ENCODE measurements around the gene URM1.

The URM1 gene

GRCh38 chr9:128382261-128382660 is 11.1 kb downstream of the URM1 start:
- TF ChIP-seq CTCF (IDR thresholded peaks at IDR 0.05; ENCODE audit: low read length) (no peak), EZH2phosphoT487 (IDR thresholded peaks at IDR 0.05; ENCODE audit: low read length) (no peak), EZH2 (optimal IDR thresholded peaks at IDR 0.05; ENCODE audit: low read depth, low read length) (no peak)
- no peaks in the 10 kb centered on the region for H3K9me2 ChIP-seq (replicated peaks; ENCODE audit: insufficient read depth, low read length)
- H3K36me3 ChIP-seq (replicated peaks; ENCODE audit: insufficient read depth, low read length): no peaks in the 10 kb centered on the region; the same call in 1 of the 2 replicates
- no peak for DNase-seq
- peaks cover 19% of the 10 kb centered on the region for H3K79me2 ChIP-seq (ENCODE audit: low read length)
- H4K20me1 ChIP-seq (ENCODE audit: insufficient read depth, low read length): no peaks in the 10 kb centered on the region
- H3F3A ChIP-seq (ENCODE audit: insufficient read depth, low read length): no peaks in the 10 kb centered on the region
- no peaks in the 10 kb centered on the region for H3K9me3 ChIP-seq (replicated peaks; ENCODE audit: insufficient read depth, low read length)
- no peak overlapping the region for H3K4me3 ChIP-seq (ENCODE audit: low read length)
- H3K9ac ChIP-seq (ENCODE audit: low read length): no peak overlapping the region
- no peaks in the 10 kb centered on the region for H3K27me3 ChIP-seq (replicated peaks; ENCODE audit: insufficient read depth, low read length)
- no peak overlapping the region for H2AFZ ChIP-seq (ENCODE audit: low read length)
- H3K27ac ChIP-seq (ENCODE audit: low read length): no peak overlapping the region
- no peaks in the 10 kb centered on the region for H3K4me1 ChIP-seq (ENCODE audit: low read length)
- no peak overlapping the region for H3K4me2 ChIP-seq (ENCODE audit: low read depth, low read length)

DNA sequence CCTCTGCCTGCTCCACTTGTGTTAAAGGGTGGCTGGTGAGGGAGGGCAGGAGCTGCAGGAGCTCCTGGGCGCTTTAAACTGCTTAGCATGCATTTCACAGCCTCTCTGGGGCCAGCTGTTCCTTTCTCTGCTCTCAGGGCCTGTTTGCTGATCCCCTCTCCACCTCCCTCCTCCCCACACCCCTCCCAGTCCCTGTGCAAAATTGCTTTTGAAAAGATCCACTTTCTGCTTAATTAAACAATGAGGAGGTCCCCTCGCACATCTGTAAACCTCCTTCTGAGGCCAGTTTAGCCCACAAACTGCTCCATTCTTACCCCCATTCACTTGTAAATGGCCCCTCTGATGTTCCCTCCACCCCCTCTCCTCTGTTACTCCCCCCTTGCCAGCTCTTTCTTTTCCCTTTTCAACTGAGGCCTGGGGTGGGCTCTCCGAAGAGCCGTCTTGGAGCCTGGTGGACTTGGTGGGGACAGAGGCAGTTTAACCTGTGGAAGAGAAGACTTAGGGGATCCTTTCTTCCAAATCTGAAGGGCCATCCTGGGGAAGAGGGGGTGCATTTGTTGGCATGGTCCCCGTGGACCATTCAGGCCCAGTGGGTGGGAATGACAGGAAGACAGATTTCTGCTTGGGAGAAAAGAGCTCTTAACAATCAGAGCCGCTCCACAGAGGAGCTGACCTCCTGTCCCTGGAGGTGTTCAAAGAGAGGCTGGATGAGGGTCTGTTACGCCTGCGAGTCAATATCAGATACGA is 12.0 kb downstream of the URM1 start:
- H3K4me3 ChIP-seq (ENCODE audit: low read length): no peak overlapping the region
- no peaks in the 10 kb centered on the region for H3K4me1 ChIP-seq (ENCODE audit: low read length)
- H3K27ac ChIP-seq (ENCODE audit: low read length): no peak overlapping the region
- H3K9me2 ChIP-seq (replicated peaks; ENCODE audit: insufficient read depth, low read length): no peaks in the 10 kb centered on the region
- DNase-seq: no peak
- no peak overlapping the region for H3K9ac ChIP-seq (ENCODE audit: low read length)
- no peaks in the 10 kb centered on the region for H3K9me3 ChIP-seq (replicated peaks; ENCODE audit: insufficient read depth, low read length)
- H3K4me2 ChIP-seq (ENCODE audit: low read depth, low read length): no peak overlapping the region
- H3K27me3 ChIP-seq (replicated peaks; ENCODE audit: insufficient read depth, low read length): no peaks in the 10 kb centered on the region
- no peaks in the 10 kb centered on the region; the same call in 1 of the 2 replicates for H3K36me3 ChIP-seq (replicated peaks; ENCODE audit: insufficient read depth, low read length)
- no peaks in the 10 kb centered on the region for H3F3A ChIP-seq (ENCODE audit: insufficient read depth, low read length)
- peaks cover 16% of the 10 kb centered on the region for H3K79me2 ChIP-seq (ENCODE audit: low read length)
- H4K20me1 ChIP-seq (ENCODE audit: insufficient read depth, low read length): no peaks in the 10 kb centered on the region
- H2AFZ ChIP-seq (ENCODE audit: low read length): no peak overlapping the region
- no peak for TF ChIP-seq EZH2phosphoT487 (IDR thresholded peaks at IDR 0.05; ENCODE audit: low read length)
- no peak for TF ChIP-seq CTCF (IDR thresholded peaks at IDR 0.05; ENCODE audit: low read length)
- no peak for TF ChIP-seq EZH2 (optimal IDR thresholded peaks at IDR 0.05; ENCODE audit: low read depth, low read length)

DNA sequence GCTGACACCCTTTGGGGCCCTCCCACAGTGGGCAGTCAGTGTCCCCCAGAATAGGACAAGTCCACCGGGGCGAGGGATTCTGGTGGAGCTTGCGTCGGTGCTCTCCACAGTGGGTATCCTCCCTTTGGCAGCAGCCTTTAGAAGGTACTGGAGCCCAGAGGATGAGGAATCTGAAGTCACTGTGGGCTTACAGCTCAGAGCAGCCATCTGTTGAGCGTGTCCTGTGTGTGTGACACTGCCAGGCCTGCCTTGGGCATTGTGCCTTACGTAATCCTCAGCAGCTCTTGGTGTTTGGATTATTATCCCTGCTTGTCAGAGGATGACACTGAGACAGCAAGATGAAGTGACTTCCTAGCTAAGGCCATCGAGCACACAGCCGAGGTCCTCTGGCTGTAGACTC is 12.6 kb downstream of the URM1 start:
- Histone ChIP-seq H3K27me3 (replicated peaks; ENCODE audit: insufficient read depth, low read length) (no peaks in the 10 kb centered on the region), H3K4me3 (ENCODE audit: low read length) (no peak overlapping the region), H3F3A (ENCODE audit: insufficient read depth, low read length) (no peaks in the 10 kb centered on the region), H3K27ac (ENCODE audit: low read length) (no peak overlapping the region), H3K36me3 (replicated peaks; ENCODE audit: insufficient read depth, low read length) (no peaks in the 10 kb centered on the region; the same call in 1 of the 2 replicates), H3K9ac (ENCODE audit: low read length) (no peak overlapping the region), H2AFZ (ENCODE audit: low read length) (no peak overlapping the region), H3K9me2 (replicated peaks; ENCODE audit: insufficient read depth, low read length) (no peaks in the 10 kb centered on the region), H3K9me3 (replicated peaks; ENCODE audit: insufficient read depth, low read length) (no peaks in the 10 kb centered on the region), H3K4me1 (ENCODE audit: low read length) (no peaks in the 10 kb centered on the region), H3K4me2 (ENCODE audit: low read depth, low read length) (no peak overlapping the region), H4K20me1 (ENCODE audit: insufficient read depth, low read length) (no peaks in the 10 kb centered on the region), H3K79me2 (ENCODE audit: low read length) (peaks cover 16% of the 10 kb centered on the region)
- DNase-seq: no peak
- TF ChIP-seq EZH2 (optimal IDR thresholded peaks at IDR 0.05; ENCODE audit: low read depth, low read length): no peak
- TF ChIP-seq EZH2phosphoT487 (IDR thresholded peaks at IDR 0.05; ENCODE audit: low read length): no peak
- TF ChIP-seq CTCF (IDR thresholded peaks at IDR 0.05; ENCODE audit: low read length): no peak
